Measurements from ENCODE around the gene ILF2.
"Not testable (repeated sequence)": the region's sequence is repeated elsewhere in the genome, so short reads cannot be mapped to it uniquely, and the experiment has no call there.

The ILF2 gene

GRCh38 chr1:153669606-153670005, 1.2 kb downstream of the ILF2 start:
- no peak for TF ChIP-seq CTCF (IDR thresholded peaks at IDR 0.05; ENCODE audit: low read depth, low read length, missing control alignments)
- H3K4me3 ChIP-seq (replicated peaks; ENCODE audit: low read depth, low read length), result peak overlapping the region; percentile 99
- DNase-seq (ENCODE audit: extremely low read depth, low read depth), result no peak

- H3K4me3 ChIP-seq (replicated peaks; ENCODE audit: low read depth, low read length), result peak overlapping the region; percentile 99; the same call in 1 of the 2 replicates
- not testable (repeated sequence) for DNase-seq (ENCODE audit: extremely low read depth, low read depth)
Observed at GRCh38 chr1:153668672-153669071, 2.1 kb downstream of the ILF2 start.

GRCh38 chr1:153667439-153667838, 3.4 kb downstream of the ILF2 start:
- H3K4me3 ChIP-seq (replicated peaks; ENCODE audit: low read depth, low read length), result no peak overlapping the region
- DNase-seq (ENCODE audit: extremely low read depth, low read depth), result no peak
- TF ChIP-seq CTCF (IDR thresholded peaks at IDR 0.05; ENCODE audit: low read depth, low read length, missing control alignments), result no peak

GRCh38 chr1:153663211-153663610, 7.6 kb downstream of the ILF2 start:
- no peak overlapping the region for H3K4me3 ChIP-seq (replicated peaks; ENCODE audit: low read depth, low read length)
- TF ChIP-seq CTCF (IDR thresholded peaks at IDR 0.05; ENCODE audit: low read depth, low read length, missing control alignments), result no peak
- no peak for DNase-seq (ENCODE audit: extremely low read depth, low read depth)

DNA sequence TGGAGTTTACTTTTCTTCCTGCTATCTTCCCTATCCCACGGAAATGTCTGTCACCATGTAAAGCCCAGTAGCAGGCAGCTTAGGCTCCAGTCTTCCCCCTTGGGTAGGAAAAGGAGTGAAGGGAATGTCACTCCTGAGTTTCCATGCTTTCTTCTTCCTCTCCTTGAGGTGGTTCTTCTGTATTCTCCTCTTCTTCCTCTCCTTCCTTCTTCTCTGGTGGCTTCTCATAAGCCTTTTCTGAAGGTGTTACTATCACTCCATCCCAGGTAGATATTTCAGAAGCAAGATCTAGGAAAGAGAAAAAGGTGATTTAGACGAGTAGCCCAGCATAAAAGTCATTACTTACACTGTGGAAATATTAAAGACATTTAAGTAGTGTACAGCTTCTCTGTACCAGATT, 8.5 kb downstream of the ILF2 start:
- DNase-seq (ENCODE audit: extremely low read depth, low read depth), result no peak
- TF ChIP-seq CTCF (IDR thresholded peaks at IDR 0.05; ENCODE audit: low read depth, low read length, missing control alignments), result no peak
- H3K4me3 ChIP-seq (replicated peaks; ENCODE audit: low read depth, low read length), result no peak overlapping the region

- no peak overlapping the region for H3K4me3 ChIP-seq (replicated peaks; ENCODE audit: low read depth, low read length)
- DNase-seq (ENCODE audit: extremely low read depth, low read depth), result no peak
- no peak for TF ChIP-seq CTCF (IDR thresholded peaks at IDR 0.05; ENCODE audit: low read depth, low read length, missing control alignments)
Observed at GRCh38 chr1:153661111-153661708, 9.6 kb downstream of the ILF2 start.

- no peak for DNase-seq (ENCODE audit: extremely low read depth, low read depth)
- H3K4me3 ChIP-seq (replicated peaks; ENCODE audit: low read depth, low read length), result peak overlapping the region; percentile 65
- no peak for TF ChIP-seq CTCF (IDR thresholded peaks at IDR 0.05; ENCODE audit: low read depth, low read length, missing control alignments)
Observed at GRCh38 chr1:153659656-153660055, 11.1 kb downstream of the ILF2 start.

All from HFF-Myc (cell line).